Panc1 (cell line): Measurements from ENCODE around the gene EEF1AKMT2.

Experiments used
- CTCF ChIP-seq: fragments of 450-650 bp; IDR thresholded peaks from 2 replicates; pipeline ENCODE4 v1.5.1; 2017; ENCODE audit warnings: mild to moderate bottlenecking
- POLR2AphosphoS5 ChIP-seq: IDR thresholded peaks from 2 replicates; pipeline ENCODE4 v1.6.1; 2012; ENCODE audit warnings: mild to moderate bottlenecking, low read depth, low read length, moderate library complexity
- SIN3A ChIP-seq: IDR thresholded peaks from 2 replicates; pipeline ENCODE4 v1.6.1; 2012; ENCODE audit warnings: low read depth, mild to moderate bottlenecking, low read length, moderate library complexity, borderline replicate concordance; ENCODE audit not compliant: insufficient read depth
- TCF7L2 ChIP-seq: IDR thresholded peaks from 2 replicates; pipeline ENCODE4 v1.6.1; 2011; ENCODE audit warnings: mild to moderate bottlenecking, low read depth, low read length, inconsistent platforms

DNA sequence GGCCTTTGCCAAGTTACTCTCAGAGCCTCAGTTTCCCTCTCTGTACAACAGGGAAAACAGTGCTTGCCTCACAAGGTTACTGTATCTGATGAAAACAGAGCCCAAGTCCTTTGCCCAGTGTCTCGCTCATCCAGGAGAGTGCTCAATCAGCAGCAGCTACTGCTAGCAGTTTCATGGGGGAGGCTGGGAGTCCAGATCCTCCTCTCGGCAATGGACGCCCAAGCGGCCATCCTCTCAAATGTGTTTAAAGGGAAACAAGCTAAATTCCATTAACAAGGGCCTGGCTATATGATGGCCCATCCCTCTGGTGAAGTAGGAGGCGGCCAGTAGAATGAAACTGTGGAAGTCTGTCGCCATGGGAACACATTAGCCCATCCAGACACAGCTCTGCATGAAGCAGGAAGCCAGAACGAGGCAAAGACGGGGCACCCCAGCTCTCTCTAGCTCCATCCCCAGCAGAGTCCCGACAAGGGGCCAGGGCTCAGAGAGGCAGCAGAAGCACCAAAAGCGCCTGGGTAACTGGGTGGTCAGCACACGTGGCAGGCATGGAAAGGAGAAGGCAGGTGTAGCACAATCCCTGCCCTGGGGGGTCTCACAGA is 82.7 kb downstream of the EEF1AKMT2 start:
- TF ChIP-seq CTCF (no peak), POLR2AphosphoS5 (no peak), SIN3A (no peak), TCF7L2 (no peak)
